NK-92 (cell line): ENCODE results near the gene RAB17.
"Not testable (repeated sequence)": the region's sequence is repeated elsewhere in the genome, so short reads cannot be mapped to it uniquely, and the experiment has no call there.

Experiments used
- DNase-seq: peaks from one replicate; lab custom pipeline; 2025; ENCODE audit not compliant: unreplicated experiment; lab: John Stamatoyannopoulos, UW

Gene RAB17

GRCh38 chr2:237600205-237600846, 9.8 kb upstream of the RAB17 start:
- DNase-seq, result no peak

- no peak for DNase-seq
Measured at GRCh38 chr2:237599465-237600110, 9.1 kb upstream of the RAB17 start.

- no peak for DNase-seq
Measured at GRCh38 chr2:237598468-237599208, 8.1 kb upstream of the RAB17 start.

DNA sequence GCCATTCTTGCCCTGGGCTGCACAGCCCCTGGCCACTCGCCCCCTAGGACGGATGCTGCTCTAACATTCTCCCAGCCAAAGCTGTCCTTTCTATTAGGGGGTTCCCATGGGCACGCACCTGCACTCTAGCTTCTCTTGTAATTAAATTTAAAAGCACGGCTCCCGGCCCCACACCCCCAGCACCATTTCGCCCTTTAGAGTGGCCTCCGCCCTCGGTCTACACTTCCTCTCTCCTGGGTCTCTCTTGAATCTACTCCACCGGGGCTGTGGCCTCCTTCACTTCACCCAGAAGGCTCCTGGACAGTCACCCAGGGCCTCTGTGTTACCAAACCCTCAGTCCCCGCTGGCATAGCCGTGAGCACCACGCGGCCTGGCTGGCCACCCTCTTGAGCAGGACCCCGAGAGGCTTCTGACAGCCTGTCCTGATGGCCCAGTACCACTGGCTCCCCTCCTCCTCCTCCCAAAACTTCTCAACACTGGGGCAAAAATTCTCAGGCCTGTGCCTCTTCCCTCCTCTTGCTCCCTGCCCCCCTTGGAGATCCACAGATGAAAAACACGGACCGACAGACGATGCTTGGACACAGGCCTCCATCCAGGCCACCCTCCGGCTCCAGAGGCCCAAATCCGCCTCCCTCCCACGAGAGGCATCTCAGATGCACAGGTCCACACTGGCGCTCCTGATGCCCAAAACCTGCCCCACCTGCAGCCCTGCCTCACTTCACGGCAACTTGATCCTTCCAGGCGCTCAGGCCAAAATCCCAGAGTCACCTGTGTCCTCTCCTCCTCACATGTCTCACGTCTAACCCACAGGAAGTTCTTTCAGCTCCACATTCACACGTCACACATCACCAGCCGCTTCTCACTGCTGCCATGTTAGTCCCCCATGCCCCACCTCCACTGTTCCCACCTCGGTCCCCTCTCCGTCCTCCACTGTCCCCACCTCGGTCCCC, 6.9 kb upstream of the RAB17 start:
- no peak for DNase-seq

- DNase-seq, result no peak
Measured at GRCh38 chr2:237596520-237597195, 6.1 kb upstream of the RAB17 start.

DNA sequence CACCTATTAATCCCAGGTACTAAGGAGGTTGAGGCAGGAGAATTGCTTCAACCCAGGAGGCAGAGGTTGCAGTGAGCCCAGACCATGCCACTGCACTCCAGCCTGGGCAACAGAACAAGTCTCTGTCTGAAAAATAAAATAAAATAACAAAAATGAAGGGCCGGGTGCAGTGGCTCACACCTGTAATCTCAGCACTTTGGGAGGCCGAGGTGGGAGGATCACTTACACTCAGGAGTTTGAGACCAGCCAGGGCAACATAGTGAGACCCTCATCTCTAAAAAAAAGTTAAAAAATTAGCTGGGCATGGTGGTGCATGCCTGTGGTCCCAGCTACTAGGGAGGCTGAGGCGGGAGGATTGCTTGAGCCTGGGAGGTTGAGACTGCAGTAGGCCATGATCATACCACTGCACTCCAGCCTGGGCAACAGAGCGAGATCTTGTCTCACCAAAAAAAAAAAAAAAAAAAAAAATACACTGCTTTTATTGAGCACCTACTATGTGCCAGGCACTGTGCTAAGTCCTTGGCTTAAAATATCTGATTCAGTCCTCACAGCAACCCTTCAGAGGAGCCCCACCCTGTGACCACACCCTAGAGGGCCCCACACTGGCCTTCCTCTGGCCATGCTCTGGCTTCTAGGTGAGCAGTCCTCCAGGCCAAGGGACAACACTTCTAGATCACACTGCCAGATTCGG, 5.4 kb upstream of the RAB17 start:
- not testable (repeated sequence) for DNase-seq

DNA sequence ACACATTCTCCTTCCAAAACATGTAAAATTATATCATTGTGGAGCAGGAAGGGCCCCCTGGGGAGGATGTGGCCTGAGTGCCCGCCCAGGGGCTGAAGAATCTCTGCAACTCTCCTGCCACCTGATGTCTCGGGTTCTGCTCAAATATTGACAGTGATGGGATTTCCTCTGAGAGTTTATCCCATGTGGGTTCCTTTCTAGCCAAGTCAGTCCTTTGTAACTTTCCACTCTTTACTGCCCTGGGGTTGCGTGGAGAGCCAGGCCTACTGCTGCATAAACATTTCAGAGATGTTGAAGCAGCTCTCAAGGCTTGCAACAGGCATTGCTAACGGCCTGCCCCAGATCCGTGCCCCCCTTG, 4.0 kb upstream of the RAB17 start:
- no peak for DNase-seq

DNA sequence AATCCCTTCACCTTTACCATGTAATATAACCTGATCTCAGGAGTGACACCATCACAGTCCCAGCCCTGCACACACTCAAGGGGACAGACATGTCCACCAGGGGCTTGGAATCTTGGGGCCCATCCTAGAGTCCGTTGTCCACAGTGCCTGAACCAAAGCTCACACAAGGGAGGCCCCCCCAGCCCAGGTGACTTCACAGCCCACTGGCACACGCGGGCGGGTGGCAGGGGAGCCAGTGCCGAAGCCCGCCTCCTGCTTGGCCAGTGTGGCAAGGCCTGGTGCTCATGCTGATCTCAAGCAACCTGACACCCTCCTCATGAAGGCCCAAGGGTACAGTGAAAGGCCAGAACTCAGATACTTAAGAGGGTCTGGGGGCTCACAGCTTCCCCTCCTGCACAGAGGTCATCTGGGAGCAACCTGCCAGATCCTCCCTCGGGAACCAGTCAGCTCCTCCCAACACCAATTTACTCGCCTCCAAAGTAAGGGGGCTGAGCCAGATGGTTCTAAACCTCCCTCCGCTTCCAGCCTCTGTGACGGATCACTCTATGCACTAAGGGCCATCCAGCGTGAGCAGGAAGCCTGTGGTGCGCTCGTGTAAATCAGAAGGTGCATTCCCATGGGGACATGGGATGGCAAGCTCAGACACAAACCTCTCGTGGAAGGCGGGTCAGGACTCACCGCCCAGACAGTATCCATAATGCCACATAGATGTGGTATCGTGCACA, 3.2 kb upstream of the RAB17 start:
- DNase-seq, result no peak

GRCh38 chr2:237593036-237593435, 2.5 kb upstream of the RAB17 start:
- DNase-seq, result no peak

- DNase-seq, result no peak
Measured at GRCh38 chr2:237592425-237592980, 2.0 kb upstream of the RAB17 start.

GRCh38 chr2:237591141-237591881, 777 bp upstream of the RAB17 start:
- DNase-seq, result no peak

GRCh38 chr2:237588044-237588696, 2.4 kb downstream of the RAB17 start:
- DNase-seq, result no peak

GRCh38 chr2:237585590-237586221, 4.8 kb downstream of the RAB17 start:
- no peak for DNase-seq

DNA sequence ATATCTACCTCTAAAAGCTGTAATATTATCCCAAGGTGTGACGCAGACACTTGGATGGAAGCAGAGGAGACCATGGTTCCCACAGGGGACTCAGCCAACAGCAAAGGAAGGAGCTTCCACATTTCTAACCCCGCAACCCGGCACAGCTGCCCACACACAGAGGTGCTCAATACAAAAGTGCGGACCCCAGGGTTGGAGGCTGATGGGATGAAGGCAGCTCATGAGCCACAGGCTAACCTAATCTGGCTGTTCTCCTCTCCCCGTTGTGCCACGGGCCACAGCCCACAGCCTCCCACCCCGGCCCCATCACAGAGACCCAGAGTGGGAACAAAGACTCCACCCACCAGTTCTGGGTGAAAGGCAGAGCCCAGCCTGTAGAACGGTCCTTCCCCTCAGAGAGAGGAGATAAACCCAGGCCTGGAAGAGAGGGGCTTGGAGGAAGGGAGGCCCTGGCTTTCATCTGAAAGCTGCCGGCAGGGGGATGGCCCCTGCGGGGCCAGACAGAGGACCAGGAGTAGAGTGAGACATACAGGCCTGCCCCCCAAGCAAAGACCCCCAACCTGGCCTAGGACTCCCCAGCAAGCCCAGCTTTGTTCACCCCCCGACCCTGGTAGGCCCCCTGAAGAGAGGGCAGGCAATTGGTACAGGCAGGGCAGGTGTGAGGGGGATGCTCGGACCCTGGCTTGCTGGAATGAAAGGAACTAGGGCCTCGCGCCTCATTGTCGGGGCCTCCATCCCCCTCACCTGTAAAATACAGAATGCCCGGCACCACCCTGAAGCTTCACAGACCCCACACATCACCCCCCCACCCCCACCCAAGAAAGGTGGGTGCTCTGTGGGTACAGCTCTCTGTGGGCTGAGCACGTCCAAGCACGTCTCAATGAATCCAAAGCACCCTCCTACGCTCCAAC, 6.9 kb downstream of the RAB17 start:
- no peak for DNase-seq

DNA sequence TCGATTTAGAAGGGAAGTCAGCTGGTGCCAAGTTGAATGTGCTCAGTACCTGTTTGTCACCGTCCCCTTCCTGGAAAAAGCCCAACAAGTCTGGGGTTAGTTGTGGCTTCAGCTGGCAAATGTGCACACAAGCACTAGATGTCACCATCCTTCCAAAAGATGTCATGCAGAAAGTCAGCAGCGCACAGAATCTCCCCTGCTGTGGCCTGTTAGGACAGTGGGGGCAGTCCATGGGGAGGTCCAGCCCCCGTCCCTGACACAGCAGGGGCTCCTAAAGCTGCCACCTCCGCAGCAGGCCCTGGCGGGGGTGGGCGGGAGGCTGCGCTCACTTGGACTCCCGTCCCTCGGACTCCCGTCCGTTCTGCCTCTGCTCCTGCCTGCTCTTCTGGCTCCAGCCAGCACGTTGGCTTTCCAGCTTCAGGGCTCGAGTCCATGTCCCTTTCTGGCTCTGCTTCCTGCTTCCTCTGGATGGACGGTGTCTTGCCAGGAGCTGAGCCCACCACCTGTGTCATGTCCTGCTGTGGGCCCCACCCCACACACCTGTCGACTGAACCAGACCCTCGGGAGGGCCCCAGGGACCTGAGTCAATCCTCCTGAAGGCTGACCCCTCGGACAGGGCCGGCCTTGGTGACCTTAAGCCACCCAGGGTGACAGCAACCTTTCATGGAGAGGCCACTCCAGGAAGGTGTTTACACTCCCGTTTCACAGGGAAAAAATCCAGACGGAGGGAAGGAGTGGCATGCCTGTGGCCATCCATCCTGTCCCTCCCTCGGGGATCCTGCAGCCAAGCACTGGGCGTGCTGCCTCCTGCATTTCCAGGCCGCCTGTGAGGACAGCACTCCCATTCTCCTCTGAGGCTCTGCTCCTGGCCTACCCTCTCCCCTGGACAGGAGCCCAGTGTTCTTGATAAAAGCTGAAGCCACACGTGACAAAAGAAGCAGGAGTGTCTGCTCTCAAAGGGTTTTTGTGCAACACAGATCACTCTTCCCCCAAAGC, 8.5 kb downstream of the RAB17 start:
- no peak for DNase-seq
